Measurements from ENCODE around the gene TMEM123. TPM values are rescaled to one million over a fixed set of nuclear protein-coding genes. Genes with fewer than 3 reads are reported as not detected.

Gene TMEM123
- total and polyA plus RNA-seq, 2 of the 8 experiments (the other 6 are each of a cell fraction or from before 2014, with no cell fraction given) = 75.5 to 80.1 TPM

DNA sequence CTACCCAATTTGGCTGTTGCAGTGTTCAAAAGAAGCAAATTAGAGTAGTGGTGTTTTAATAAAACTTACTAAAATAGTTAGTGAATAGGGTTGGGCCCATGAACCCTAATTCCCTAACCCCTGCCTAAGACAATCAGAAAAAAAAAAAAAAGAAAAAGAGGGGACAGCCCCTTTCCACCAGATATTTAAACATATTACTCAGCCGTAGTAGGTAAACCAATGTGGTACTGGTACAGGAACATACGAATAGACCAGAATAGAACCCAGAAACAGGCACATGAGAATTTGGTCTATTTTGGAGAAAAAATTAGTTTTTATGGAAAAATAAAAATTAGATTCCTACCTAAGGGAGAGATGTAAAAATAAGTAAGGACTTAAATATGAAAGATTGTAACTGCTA is 39.4 kb upstream of the TMEM123 start (continued):
- TF ChIP-seq SRF (IDR thresholded peaks at IDR 0.05; ENCODE audit: low read depth, low read length) (no peak), CBX5 (IDR thresholded peaks at IDR 0.05; ENCODE audit: low read depth, low read length) (no peak), MAFK (IDR thresholded peaks at IDR 0.05; ENCODE audit: low read depth, low read length) (no peak), NRF1 (IDR thresholded peaks at IDR 0.05; ENCODE audit: low read depth, low read length) (no peak)
